GM23338 (cell line): ENCODE measurements around the gene AGPAT4. TPM values are rescaled to one million over a fixed set of nuclear protein-coding genes. Genes with fewer than 3 reads are reported as not detected.
A peak's percentile ranks its signal among the peaks of the same experiment; 100 is the strongest.

Source experiments
- ATAC-seq: fragments of 200-7000 bp; cut with Tn5 transposase; 3 replicates; pipeline ENCODE4 v1.9.1; 2020
- DNase-seq: peaks from one replicate; pipeline ENCODE4 v3.0.0-alpha.2; 2015; ENCODE audit warnings: low spot score
- H2AFZ ChIP-seq: fragments of 200-600 bp; sonication (generic); 2 replicates; pipeline ENCODE4 v1.8.0; 2016; ENCODE audit warnings: antibody characterized with exemption, mild to moderate bottlenecking, moderate library complexity
- H3F3A ChIP-seq: fragments of 200-600 bp; sonication (generic); replicated peaks from 2 replicates; pipeline ENCODE4 v1.8.0; 2017; ENCODE audit warnings: antibody characterized with exemption, mixed run types, low read depth
- H3K27ac ChIP-seq: fragments of 200-600 bp; sonication (generic); 2 replicates; pipeline ENCODE4 v1.6.1; 2016; ENCODE audit warnings: low read depth
- H3K27me3 ChIP-seq: fragments of 200-600 bp; sonication (generic); 2 replicates; pipeline ENCODE4 v1.8.0; 2016; ENCODE audit warnings: mild to moderate bottlenecking, mixed run types, moderate library complexity; ENCODE audit not compliant: insufficient read depth
- H3K36me3 ChIP-seq: fragments of 200-600 bp; sonication (generic); 2 replicates; pipeline ENCODE4 v1.8.0; 2016; ENCODE audit warnings: mild to moderate bottlenecking; ENCODE audit not compliant: insufficient read depth
- H3K4me1 ChIP-seq: fragments of 200-600 bp; sonication (generic); 2 replicates; pipeline ENCODE4 v1.8.0; 2016; ENCODE audit warnings: mild to moderate bottlenecking, moderate library complexity; ENCODE audit not compliant: insufficient read depth
- H3K4me2 ChIP-seq: fragments of 200-600 bp; sonication (generic); 2 replicates; pipeline ENCODE4 v1.7.1; 2017; ENCODE audit warnings: mixed run types
- H3K4me3 ChIP-seq: fragments of 200-600 bp; sonication (generic); 2 replicates; pipeline ENCODE4 v1.6.1; 2016; ENCODE audit warnings: mixed run types
- H3K79me2 ChIP-seq: fragments of 200-600 bp; sonication (generic); replicated peaks from 2 replicates; pipeline ENCODE4 v1.8.0; 2017; ENCODE audit warnings: mild to moderate bottlenecking; ENCODE audit not compliant: insufficient read depth
- H3K9me2 ChIP-seq: fragments of 200-600 bp; sonication (generic); 2 replicates; pipeline ENCODE4 v1.8.0; 2017; ENCODE audit not compliant: insufficient read depth
- H4K20me1 ChIP-seq: fragments of 200-600 bp; sonication (generic); replicated peaks from 2 replicates; pipeline ENCODE4 v1.8.0; 2017; ENCODE audit warnings: mild to moderate bottlenecking; ENCODE audit not compliant: insufficient read depth
- H3K27ac Mint-ChIP-seq: 2 replicates; pipeline ENCODE4 v1.8.0; 2020; ENCODE audit warnings: inconsistent platforms, mild to moderate bottlenecking, moderate library complexity, mixed read lengths
- H3K27me3 Mint-ChIP-seq: 3 replicates; pipeline ENCODE4 v1.8.0; 2022; ENCODE audit warnings: low read depth, mild to moderate bottlenecking, moderate library complexity, mixed read lengths, inconsistent platforms; ENCODE audit not compliant: insufficient read depth, poor library complexity
- H3K36me3 Mint-ChIP-seq: 3 replicates; pipeline ENCODE4 v1.8.0; 2021; ENCODE audit warnings: low read depth, mild to moderate bottlenecking, inconsistent platforms, moderate library complexity, mixed read lengths
- H3K4me1 Mint-ChIP-seq: 3 replicates; pipeline ENCODE4 v1.8.0; 2020; ENCODE audit warnings: mild to moderate bottlenecking, inconsistent platforms, mixed read lengths
- H3K4me3 Mint-ChIP-seq: 3 replicates; pipeline ENCODE4 v1.8.0; 2021; ENCODE audit warnings: moderate library complexity, mild to moderate bottlenecking, inconsistent platforms, mixed read lengths
- H3K9me3 Mint-ChIP-seq: 3 replicates; pipeline ENCODE4 v1.8.0; 2020; ENCODE audit warnings: moderate library complexity, mild to moderate bottlenecking, inconsistent platforms, mixed read lengths
- CREB1 ChIP-seq: fragments of 250-450 bp; sonication (Bioruptor Pico); IDR thresholded peaks from 2 replicates; pipeline ENCODE4 v1.5.0; 2020; ENCODE audit warnings: low read depth, mild to moderate bottlenecking, moderate library complexity
- CTCF ChIP-seq, 2 experiments: fragments of 200-600 bp in 1 of 2; sonication (generic) in 1 of 2; conservative IDR thresholded peaks; 2 replicates each; pipeline versions ENCODE4 v1.5.1 to v1.6.1; 2016 to 2017; ENCODE audit warnings: antibody characterized with exemption in 2 of 2, low read depth in 2 of 2, mild to moderate bottlenecking in 2 of 2, moderate library complexity in 1 of 2
- ETS1 ChIP-seq: IDR thresholded peaks from 2 replicates; pipeline ENCODE4 v1.6.1; 2016; ENCODE audit warnings: antibody characterized with exemption
- EZH2 ChIP-seq: fragments of 200-600 bp; sonication (generic); IDR thresholded peaks from one replicate; pipeline ENCODE4 v1.8.0; 2017; ENCODE audit warnings: antibody characterized with exemption, mild to moderate bottlenecking, low read depth; ENCODE audit not compliant: unreplicated experiment
- EZH2phosphoT487 ChIP-seq: fragments of 200-600 bp; sonication (generic); IDR thresholded peaks from one replicate; pipeline ENCODE4 v1.8.1; 2018; ENCODE audit warnings: antibody characterized with exemption; ENCODE audit not compliant: unreplicated experiment
- JUNB ChIP-seq: IDR thresholded peaks from one replicate; pipeline ENCODE4 v1.6.1; 2016; ENCODE audit warnings: antibody characterized with exemption; ENCODE audit not compliant: unreplicated experiment
- POLR2AphosphoS5 ChIP-seq: IDR thresholded peaks from 2 replicates; pipeline ENCODE4 v1.6.1; 2016; ENCODE audit warnings: antibody characterized with exemption, low read depth
- REST ChIP-seq: IDR thresholded peaks from one replicate; pipeline ENCODE4 v1.6.1; 2018; ENCODE audit warnings: antibody characterized with exemption; ENCODE audit not compliant: unreplicated experiment
- STAT1 ChIP-seq: IDR thresholded peaks from one replicate; pipeline ENCODE4 v1.6.1; 2016; ENCODE audit warnings: antibody characterized with exemption; ENCODE audit not compliant: unreplicated experiment
- ZNF114 ChIP-seq: fragments of 250-450 bp; sonication (Bioruptor Pico); IDR thresholded peaks from 2 replicates; pipeline ENCODE4 v1.5.0; 2020; ENCODE audit warnings: mild to moderate bottlenecking, moderate library complexity
- ZNF331 ChIP-seq: fragments of 250-450 bp; sonication (Bioruptor Pico); IDR thresholded peaks from 2 replicates; pipeline ENCODE4 v1.5.0; 2020; ENCODE audit warnings: low read depth, mild to moderate bottlenecking, moderate library complexity
- polyA plus RNA-seq: library from polyadenylated mRNA; unstranded; fragments of >200 nt; fragmentation: Nextera tagmentation; extraction: Ambion mirVana; gene quantifications from 2 replicates; pipeline ENCODE4 v1.2.1, GENCODE V29; 2016
- total RNA-seq: library from RNA; depleted of rRNA; stranded (reverse); fragments of >200 nt; shearing (Covaris generic); gene quantifications from 2 replicates; pipeline ENCODE4 v1.2.3, GENCODE V29; 2014

The AGPAT4 gene
- total and polyA plus RNA-seq, 2 experiments from 2014 or later, result 8.9 to 19.3 TPM

- Histone ChIP-seq H3K27ac (peak overlapping the region; percentile 71; the same call in 1 of the 2 replicates), H3K4me2 (no peak overlapping the region), H2AFZ (no peak overlapping the region), H3K36me3 (no peaks in the 10 kb centered on the region), H3K9me2 (no peaks in the 10 kb centered on the region), H3K79me2 (peaks cover 93% of the 10 kb centered on the region), H3K4me1 (peaks cover 8% of the 10 kb centered on the region; the same call in 1 of the 2 replicates), H3K27me3 (no peaks in the 10 kb centered on the region), H3F3A (no peaks in the 10 kb centered on the region), H4K20me1 (peaks cover 48% of the 10 kb centered on the region), H3K4me3 (no peak overlapping the region)
- Mint-ChIP-seq H3K9me3 (no peaks in the 10 kb centered on the region), H3K4me3 (no peak overlapping the region), H3K27me3 (peaks cover 6% of the 10 kb centered on the region), H3K4me1 (peaks cover 38% of the 10 kb centered on the region), H3K27ac (no peak overlapping the region), H3K36me3 (peaks cover 18% of the 10 kb centered on the region; the same call in 1 of the 3 replicates)
- TF ChIP-seq ZNF331 (no peak), POLR2AphosphoS5 (no peak)
- no peak for DNase-seq
- no peak for ATAC-seq
Observed at GRCh38 chr6:161255518-161255917, 18.3 kb downstream of the AGPAT4 start.

- Histone ChIP-seq H2AFZ (no peak overlapping the region), H3K27me3 (no peaks in the 10 kb centered on the region), H4K20me1 (peaks cover 44% of the 10 kb centered on the region), H3K79me2 (peaks cover 97% of the 10 kb centered on the region), H3K4me1 (peaks cover 8% of the 10 kb centered on the region; the same call in 1 of the 2 replicates), H3F3A (no peaks in the 10 kb centered on the region), H3K36me3 (no peaks in the 10 kb centered on the region), H3K4me2 (no peak overlapping the region), H3K27ac (peak overlapping the region; percentile 71; the same call in 1 of the 2 replicates), H3K4me3 (no peak overlapping the region), H3K9me2 (no peaks in the 10 kb centered on the region)
- DNase-seq (no peak), ATAC-seq (peak; percentile 33)
- Mint-ChIP-seq H3K9me3 (no peaks in the 10 kb centered on the region), H3K27ac (no peak overlapping the region), H3K27me3 (peaks cover 3% of the 10 kb centered on the region), H3K36me3 (peaks cover 18% of the 10 kb centered on the region; the same call in 2 of the 3 replicates), H3K4me3 (no peak overlapping the region), H3K4me1 (peaks cover 33% of the 10 kb centered on the region)
- no peak for TF ChIP-seq POLR2AphosphoS5
- no peak for TF ChIP-seq STAT1
- TF ChIP-seq EZH2, result no peak
- TF ChIP-seq ZNF114 (CRISPR knock-in tag), result no peak
- TF ChIP-seq JUNB, result no peak
- no peak for TF ChIP-seq EZH2phosphoT487
- no peak for TF ChIP-seq CREB1 (CRISPR knock-in tag)
- no peak for TF ChIP-seq REST
- TF ChIP-seq CTCF (conservative IDR thresholded peaks at IDR 0.05; ENCODE audit: low read depth in 2 of 2), result no peak
- no peak for TF ChIP-seq ETS1
- TF ChIP-seq ZNF331, result no peak
Observed at GRCh38 chr6:161254464-161255253, 19.2 kb downstream of the AGPAT4 start.
